GM12878 (cell line): ENCODE data around the gene ZNF775. TPM values are rescaled to one million over a fixed set of nuclear protein-coding genes. Genes with fewer than 3 reads are reported as not detected.
A peak's percentile ranks its signal among the peaks of the same experiment; 100 is the strongest.

Experiments used
- ATAC-seq: fragments of 200-7000 bp; cut with Tn5 transposase; 3 replicates; pipeline ENCODE4 v1.9.1; 2020; ENCODE audit warnings: mild to moderate bottlenecking, moderate library complexity
- BruUV-seq: library from RNA; stranded (reverse); fragments of 400-500 nt; replicated peaks from 2 replicates; lab custom pipeline; 2021; lab: Mats Ljungman, UMichigan
- CTCF ChIA-PET: fragments of 300-600 bp; sonication (Branson Sonifier 250); formaldehyde crosslinking; extraction: SDS; loops from one replicate; lab custom pipeline; 2021; ENCODE audit warnings: inconsistent platforms; lab: Yijun Ruan, JAX
- POLR2A ChIA-PET: fragments of 350-600 bp; formaldehyde crosslinking; extraction: SDS; loops from one replicate; lab custom pipeline; 2021; ENCODE audit warnings: inconsistent platforms; lab: Charles Lee
- RAD21 ChIA-PET: fragments of 300-600 bp; sonication (Branson Sonifier 250); formaldehyde crosslinking; loops from one replicate; lab custom pipeline; 2023; ENCODE audit warnings: antibody characterized with exemption; ENCODE audit not compliant: unreplicated experiment; lab: Charles Lee
- SMC1A ChIA-PET: fragments of 300-600 bp; sonication (Branson Sonifier 250); formaldehyde crosslinking; loops from one replicate; lab custom pipeline; 2023; ENCODE audit not compliant: unreplicated experiment, uncharacterized antibody; lab: Charles Lee
- DNase-seq: peaks from one replicate; pipeline ENCODE4 v3.0.0-alpha.2; 2011; ENCODE audit warnings: low read depth, low spot score
- FAIRE-seq: peaks from 3 replicates; lab custom pipeline; 2011; peaks lifted over from hg19 to GRCh38; lab: Jason Lieb, UNC
- H2AFZ ChIP-seq: 2 replicates; pipeline ENCODE4 v1.6.0; 2011; ENCODE audit warnings: low read depth, low read length, control low read depth; ENCODE audit not compliant: control insufficient read depth
- H3K27ac ChIP-seq: 2 replicates; pipeline ENCODE4 v1.5.1; 2011; ENCODE audit warnings: control low read depth; ENCODE audit not compliant: control insufficient read depth, insufficient read depth
- H3K27me3 ChIP-seq, 2 experiments: replicated peaks in 1 of 2; 2 replicates each; pipeline versions ENCODE4 v1.6.0 to v1.6.1; 2011; ENCODE audit warnings: low read length in 1 of 2; ENCODE audit not compliant: control insufficient read depth in 2 of 2, insufficient read depth in 2 of 2
- H3K36me3 ChIP-seq, 2 experiments: 2 replicates each; pipeline ENCODE4 v1.5.1; 2011; ENCODE audit warnings: low read length in 1 of 2; ENCODE audit not compliant: control insufficient read depth in 2 of 2, insufficient read depth in 2 of 2
- H3K4me1 ChIP-seq: 2 replicates; pipeline ENCODE4 v1.6.1; 2011; ENCODE audit warnings: mild to moderate bottlenecking, low read length, moderate library complexity, mixed read lengths; ENCODE audit not compliant: control insufficient read depth, insufficient read depth
- H3K4me2 ChIP-seq: 2 replicates; pipeline ENCODE4 v1.6.0; 2011; ENCODE audit warnings: control low read depth; ENCODE audit not compliant: control insufficient read depth, insufficient read depth
- H3K4me3 ChIP-seq: fragments of 200-600 bp; sonication (generic); 2 replicates; pipeline ENCODE4 v1.5.1; 2016
- H3K79me2 ChIP-seq: 2 replicates; pipeline ENCODE4 v1.6.0; 2011; ENCODE audit warnings: low read length; ENCODE audit not compliant: control insufficient read depth, insufficient read depth
- H3K9ac ChIP-seq: 2 replicates; pipeline ENCODE4 v1.8.0; 2011; ENCODE audit warnings: low read length, control low read depth, mixed read lengths; ENCODE audit not compliant: control insufficient read depth, insufficient read depth
- H3K9me3 ChIP-seq: replicated peaks from 3 replicates; pipeline ENCODE4 v1.5.1; 2011; ENCODE audit warnings: mild to moderate bottlenecking, low read length; ENCODE audit not compliant: control insufficient read depth, insufficient read depth
- H4K20me1 ChIP-seq: 2 replicates; pipeline ENCODE4 v1.6.0; 2011; ENCODE audit not compliant: control insufficient read depth, insufficient read depth
- CTCF ChIP-seq, 3 experiments: IDR thresholded peaks in 2 of 3; conservative IDR thresholded peaks in 1 of 3; 2 replicates each; pipeline ENCODE4 v1.5.1; 2011; ENCODE audit warnings: low read depth in 3 of 3, low read length in 3 of 3, mild to moderate bottlenecking in 3 of 3, control low read depth in 2 of 3, moderate library complexity in 2 of 3, inconsistent platforms in 1 of 3, mixed read lengths in 1 of 3; ENCODE audit not compliant: control insufficient read depth in 2 of 3, insufficient read depth in 1 of 3; ENCODE audit errors: extremely low read depth in 1 of 3
- HDAC6 ChIP-seq: fragments of 200-600 bp; sonication (generic); IDR thresholded peaks from one replicate; pipeline ENCODE4 v1.8.0; 2017; ENCODE audit warnings: antibody characterized with exemption; ENCODE audit not compliant: unreplicated experiment
- MYB ChIP-seq: fragments of 150-350 bp; IDR thresholded peaks from 2 replicates; pipeline ENCODE4 v1.6.1; 2014; ENCODE audit warnings: mild to moderate bottlenecking, low read depth, low read length, borderline replicate concordance
- MYC ChIP-seq: IDR thresholded peaks from 2 replicates; pipeline ENCODE4 v1.6.1; 2011; ENCODE audit warnings: mild to moderate bottlenecking, low read length, moderate library complexity, inconsistent platforms; ENCODE audit not compliant: insufficient read depth, insufficient replicate concordance, insufficient read length, severe bottlenecking
- NR2C2 ChIP-seq: IDR thresholded peaks from 2 replicates; pipeline ENCODE4 v1.6.1; 2011; ENCODE audit warnings: borderline replicate concordance, low read depth; ENCODE audit not compliant: control insufficient read depth, insufficient read length
- PML ChIP-seq: IDR thresholded peaks from 2 replicates; pipeline ENCODE4 v1.6.1; 2012; ENCODE audit warnings: low read length, inconsistent platforms
- RFX5 ChIP-seq: IDR thresholded peaks from 2 replicates; pipeline ENCODE4 v1.6.1; 2011; ENCODE audit warnings: low read depth, low read length, improper control_type of control experiment
- SIX5 ChIP-seq: IDR thresholded peaks from 2 replicates; pipeline ENCODE4 v1.6.1; 2011; ENCODE audit warnings: mild to moderate bottlenecking, low read depth, low read length, moderate library complexity; ENCODE audit not compliant: severe bottlenecking
- SREBF2 ChIP-seq: IDR thresholded peaks from 2 replicates; pipeline ENCODE4 v1.6.1; 2012; ENCODE audit warnings: mild to moderate bottlenecking, low read length
- TARDBP ChIP-seq: IDR thresholded peaks from 2 replicates; pipeline ENCODE4 v1.6.1; 2016; ENCODE audit warnings: borderline replicate concordance
- TCF12 ChIP-seq: IDR thresholded peaks from 2 replicates; pipeline ENCODE4 v1.6.1; 2011; ENCODE audit warnings: low read depth, mild to moderate bottlenecking, low read length
- USF1 ChIP-seq: IDR thresholded peaks from 2 replicates; pipeline ENCODE4 v1.6.1; 2011; ENCODE audit warnings: borderline replicate concordance, low read depth, mild to moderate bottlenecking, moderate library complexity, mixed read lengths, low read length; ENCODE audit not compliant: insufficient read depth; ENCODE audit errors: extremely low read length
- ZBTB33 ChIP-seq: fragments of 450-650 bp; IDR thresholded peaks from 2 replicates; pipeline ENCODE4 v1.6.1; 2017; ENCODE audit warnings: mild to moderate bottlenecking
- WGBS: methylation state at CpG from one replicate; pipeline ENCODE4 v1.1.6; 2016; ENCODE audit warnings: low lambda C conversion rate; ENCODE audit not compliant: insufficient replicate concordance, insufficient coverage; ENCODE audit errors: missing lambda C conversion rate; 5-methylcytosine and 5-hydroxymethylcytosine counted together
- in situ Hi-C: fragments of 300-500 bp; cut with MboI; formaldehyde crosslinking; loops from 9 replicates; pipeline ENCODE4 v1.14.3; 2018; ENCODE audit warnings: mixed read lengths
- intact Hi-C: fragments of 100-400 bp; cut with micrococcal nuclease; formaldehyde crosslinking; loops from one replicate; pipeline ENCODE4 v1.14.2; 2022; ENCODE audit not compliant: unreplicated experiment
- polyA plus RNA-seq, 11 experiments: library from polyadenylated mRNA; depleted of rRNA in 4 of 11; unstranded in 6 of 11; stranded (reverse) in 5 of 11; fragments of >200 nt; fragmentation: Nextera tagmentation in 4 of 11; fragmentation: Illumina TruSeq in 1 of 11; extraction: Ambion mirVana in 4 of 11; extraction: Trizol in 1 of 11; gene quantifications; 1 replicate in 1 of 11; 2 replicates in 10 of 11; pipeline versions ENCODE4 v1.2.1 to v1.2.3, GENCODE V29; 2011 to 2016; ENCODE audit warnings: inconsistent platforms in 2 of 11, missing spikeins in 2 of 11, low read depth in 1 of 11
- total RNA-seq, 4 experiments: library from RNA; depleted of rRNA in 3 of 4; stranded (reverse); fragments of >200 nt in 3 of 4; fragmentation: Illumina TruSeq in 1 of 4; extraction: Trizol in 1 of 4; gene quantifications; 2 replicates each; pipeline versions ENCODE4 v1.2.1 to v1.2.3, GENCODE V29; 2013 to 2021

Gene ZNF775
- total and polyA plus RNA-seq, 10 of the 15 experiments (the other 5 are each of a cell fraction or from before 2014, with no cell fraction given), result 0.05 to 14.3 (median 2.1) TPM

GRCh38 chr7:150384406-150385301 lies 5.5 kb downstream of the ZNF775 start:
- BruUV-seq, result no TSS peak
- no peak for FAIRE-seq
- RAD21 ChIA-PET, result interaction anchor here (0.9 to 1.7 kb wide), 4 partner anchors 11 to 21 kb away, joined by 3 to 5 read pairs (median 4); a partner anchor contains a TSS
- Histone ChIP-seq H3K27me3 (no peaks in the 10 kb centered on the region), H4K20me1 (no peaks in the 10 kb centered on the region; the same call in 1 of the 2 replicates), H3K36me3 (peaks cover 6 to 8% of the 10 kb centered on the region in 2 experiments; a peak in 3 of 4 replicates), H3K9me3 (no peaks in the 10 kb centered on the region), H3K4me3 (no peak overlapping the region), H3K27ac (no peak overlapping the region; the same call in 1 of the 2 replicates), H3K9ac (no peak overlapping the region), H3K79me2 (peaks cover 48% of the 10 kb centered on the region), H3K4me1 (peaks cover 47% of the 10 kb centered on the region), H3K4me2 (peak overlapping the region; percentile 53; the same call in 1 of the 2 replicates), H2AFZ (no peak overlapping the region)
- TF ChIP-seq USF1 (no peak), SIX5 (no peak), ZBTB33 (no peak), PML (no peak), NR2C2 (no peak), SREBF2 (no peak), TARDBP (no peak), MYB (no peak), MYC (no peak), RFX5 (no peak), HDAC6 (no peak), TCF12 (no peak), CTCF (IDR thresholded peaks at IDR 0.05 in 2 of 3, conservative IDR thresholded peaks at IDR 0.05 in 1 of 3; ENCODE audit: control insufficient read depth in 2 of 3, extremely low read depth in 1 of 3, insufficient read depth in 1 of 3, low read depth in 3 of 3, low read length in 3 of 3) (no peak)
- intact Hi-C loops, result no loop called here
- SMC1A ChIA-PET, result interaction anchor here (1.0 to 4.7 kb wide), 4 partner anchors 17 to 29 kb away, joined by 4 to 37 read pairs (median 8); a partner anchor contains a TSS
- ATAC-seq, result no peak
- CTCF ChIA-PET, result interaction anchor here (0.7 to 2.6 kb wide), 5 partner anchors 11 to 37 kb away, joined by 3 to 12 read pairs (median 4); no protein-coding TSS in a partner anchor
- WGBS, result 81% methylated on average over 15 of the region's 15 CpGs
- POLR2A ChIA-PET, result interaction anchor here (0.9 to 2.3 kb wide), 6 partner anchors 15 to 47 kb away, joined by 3 to 6 read pairs (median 4); a partner anchor contains a TSS
- in situ Hi-C loops, result no loop called here
- DNase-seq, result no peak
